Activated T-helper 17 cell treated with anti-CD3 and anti-CD28 coated beads, Interleukin-2, amount 50 U/mL, for 72 hours (primary cell): Measurements from ENCODE around the gene CCNI. TPM values are rescaled to one million over a fixed set of nuclear protein-coding genes. Genes with fewer than 3 reads are reported as not detected.
A peak's percentile ranks its signal among the peaks of the same experiment; 100 is the strongest.

Experiments used
- ATAC-seq: fragments of 150-1000 bp; cut with Tn5 transposase; replicated peaks from 2 replicates; pipeline ENCODE4 v1.10.0; 2021; ENCODE audit warnings: mild to moderate bottlenecking, moderate library complexity
- H3K27ac Mint-ChIP-seq: one replicate; pipeline ENCODE4 v1.8.0; 2022; ENCODE audit warnings: mixed read lengths
- H3K27me3 Mint-ChIP-seq: one replicate; pipeline ENCODE4 v1.8.0; 2022; ENCODE audit warnings: mixed read lengths
- H3K36me3 Mint-ChIP-seq: one replicate; pipeline ENCODE4 v1.8.0; 2022; ENCODE audit warnings: low read depth, mild to moderate bottlenecking, mixed read lengths
- H3K4me1 Mint-ChIP-seq: one replicate; pipeline ENCODE4 v1.8.0; 2022; ENCODE audit warnings: mixed read lengths
- H3K4me3 Mint-ChIP-seq: one replicate; pipeline ENCODE4 v1.8.0; 2022; ENCODE audit warnings: mild to moderate bottlenecking, mixed read lengths
- H3K9me3 Mint-ChIP-seq: one replicate; pipeline ENCODE4 v1.8.0; 2022; ENCODE audit warnings: mixed read lengths
- total RNA-seq, 2 donors: library from RNA; stranded (reverse); gene quantifications; one replicate each; pipeline ENCODE4 v1.2.3, GENCODE V29; 2022

Gene CCNI
- total RNA-seq, 2 donors from 2014 or later: 182 to 306 TPM

DNA sequence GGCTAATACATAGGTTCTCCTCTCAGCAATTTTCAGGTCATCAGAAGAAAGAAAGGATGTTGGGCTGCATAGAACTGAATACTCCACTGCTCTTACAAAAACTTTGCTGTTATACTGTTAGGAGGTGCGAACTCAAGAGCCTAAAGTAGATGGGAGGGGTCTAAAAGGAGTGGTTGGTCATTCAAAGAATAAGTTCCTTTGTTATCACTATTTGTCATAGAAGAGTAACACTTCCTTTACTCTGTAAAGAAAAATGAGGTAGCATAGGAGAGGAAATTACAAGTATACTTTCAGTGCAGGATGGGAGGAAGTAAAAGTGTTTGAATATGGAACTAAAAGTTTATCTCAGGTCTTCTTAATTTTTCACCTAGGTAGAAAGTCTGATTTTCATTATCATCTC is 61.5 kb downstream of the CCNI start:
- Mint-ChIP-seq H3K27me3 (no peaks in the 10 kb centered on the region), H3K9me3 (no peaks in the 10 kb centered on the region), H3K27ac (no peak overlapping the region), H3K36me3 (peaks cover 33% of the 10 kb centered on the region), H3K4me3 (no peak overlapping the region), H3K4me1 (peaks cover 14% of the 10 kb centered on the region)
- peak; percentile 44 for ATAC-seq

DNA sequence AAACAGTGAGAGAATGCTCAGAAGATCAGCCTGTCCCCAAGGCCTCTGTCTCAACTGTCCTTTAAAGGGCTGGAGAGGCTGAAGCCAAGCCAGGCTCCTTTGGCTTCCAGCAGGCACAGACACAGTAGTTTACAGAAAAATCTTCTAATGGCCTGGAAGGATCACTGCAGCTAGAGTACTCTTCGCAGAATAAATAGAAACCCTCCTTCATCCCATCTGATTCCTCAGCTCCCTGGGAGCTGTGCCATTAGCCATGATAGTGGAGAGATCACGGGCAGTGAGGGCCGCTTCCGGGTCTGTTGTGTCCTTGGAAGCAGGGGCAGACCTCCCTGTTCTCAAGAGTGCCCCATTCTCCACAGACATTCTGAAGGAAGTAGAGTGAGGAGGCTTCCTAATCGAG is 63.1 kb downstream of the CCNI start:
- H3K4me1 Mint-ChIP-seq: peaks cover 26% of the 10 kb centered on the region
- ATAC-seq: no peak
- no peaks in the 10 kb centered on the region for H3K9me3 Mint-ChIP-seq
- H3K4me3 Mint-ChIP-seq: no peak overlapping the region
- H3K27ac Mint-ChIP-seq: no peak overlapping the region
- peaks cover 27% of the 10 kb centered on the region for H3K36me3 Mint-ChIP-seq
- H3K27me3 Mint-ChIP-seq: no peaks in the 10 kb centered on the region

DNA sequence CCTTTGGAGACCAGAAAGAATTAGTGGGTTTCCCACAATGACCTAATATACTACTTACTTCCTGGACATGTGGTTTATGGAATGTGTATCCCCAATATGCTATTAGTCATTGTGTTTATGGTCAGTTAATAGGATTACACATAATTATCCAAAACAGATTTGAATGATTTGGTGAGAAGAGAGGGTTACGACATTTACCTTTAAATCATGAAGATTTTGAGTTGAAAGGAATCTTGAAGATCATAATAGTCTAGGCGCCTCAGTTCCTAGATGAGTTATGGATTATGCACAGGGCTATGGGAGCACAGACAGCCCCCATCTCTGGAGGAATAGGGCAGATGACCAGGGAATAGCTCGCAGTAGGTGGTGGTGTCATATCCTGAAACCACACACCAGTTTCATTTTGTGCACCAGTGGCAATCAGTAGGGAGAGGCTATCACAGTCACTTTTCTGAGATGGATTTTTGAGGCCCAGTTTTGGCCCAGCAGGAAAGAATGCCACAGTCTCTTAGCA is 64.9 kb downstream of the CCNI start:
- no peaks in the 10 kb centered on the region for H3K9me3 Mint-ChIP-seq
- no peak overlapping the region for H3K4me3 Mint-ChIP-seq
- H3K27me3 Mint-ChIP-seq: no peaks in the 10 kb centered on the region
- H3K4me1 Mint-ChIP-seq: peaks cover 37% of the 10 kb centered on the region
- H3K36me3 Mint-ChIP-seq: peaks cover 19% of the 10 kb centered on the region
- ATAC-seq: no peak
- peak overlapping the region; percentile 12 for H3K27ac Mint-ChIP-seq

DNA sequence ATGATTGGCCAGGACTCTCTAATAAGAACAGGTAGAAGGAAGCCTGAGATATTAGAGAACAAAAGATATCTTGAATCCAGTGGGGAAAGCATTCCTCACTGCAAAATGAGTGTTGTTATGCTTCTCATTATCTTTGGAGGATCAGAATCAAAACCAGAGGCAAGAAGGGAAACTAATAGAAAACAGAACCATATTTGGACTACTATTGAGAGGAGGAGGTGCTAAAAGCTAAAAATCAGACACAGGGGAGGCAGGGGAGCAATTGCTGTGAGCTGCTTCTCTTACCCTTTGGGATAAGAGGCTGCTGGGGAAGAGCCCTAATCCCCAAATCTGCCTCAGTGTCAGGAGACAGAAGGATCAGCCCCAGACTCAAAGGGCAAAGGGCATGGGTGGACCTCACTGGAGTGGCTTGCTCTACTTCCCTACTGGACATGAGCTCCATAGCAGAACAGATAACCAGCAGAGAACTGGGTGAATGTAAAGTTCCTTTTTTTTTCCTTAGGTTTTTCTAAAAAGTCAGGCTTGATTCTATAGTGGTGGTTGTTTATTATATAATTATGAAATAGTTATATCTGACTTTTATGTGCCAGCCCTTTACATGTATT is 66.2 kb downstream of the CCNI start:
- H3K4me1 Mint-ChIP-seq: peaks cover 37% of the 10 kb centered on the region
- no peaks in the 10 kb centered on the region for H3K27me3 Mint-ChIP-seq
- H3K9me3 Mint-ChIP-seq: no peaks in the 10 kb centered on the region
- H3K27ac Mint-ChIP-seq: no peak overlapping the region
- no peak for ATAC-seq
- H3K36me3 Mint-ChIP-seq: peaks cover 13% of the 10 kb centered on the region
- H3K4me3 Mint-ChIP-seq: no peak overlapping the region

DNA sequence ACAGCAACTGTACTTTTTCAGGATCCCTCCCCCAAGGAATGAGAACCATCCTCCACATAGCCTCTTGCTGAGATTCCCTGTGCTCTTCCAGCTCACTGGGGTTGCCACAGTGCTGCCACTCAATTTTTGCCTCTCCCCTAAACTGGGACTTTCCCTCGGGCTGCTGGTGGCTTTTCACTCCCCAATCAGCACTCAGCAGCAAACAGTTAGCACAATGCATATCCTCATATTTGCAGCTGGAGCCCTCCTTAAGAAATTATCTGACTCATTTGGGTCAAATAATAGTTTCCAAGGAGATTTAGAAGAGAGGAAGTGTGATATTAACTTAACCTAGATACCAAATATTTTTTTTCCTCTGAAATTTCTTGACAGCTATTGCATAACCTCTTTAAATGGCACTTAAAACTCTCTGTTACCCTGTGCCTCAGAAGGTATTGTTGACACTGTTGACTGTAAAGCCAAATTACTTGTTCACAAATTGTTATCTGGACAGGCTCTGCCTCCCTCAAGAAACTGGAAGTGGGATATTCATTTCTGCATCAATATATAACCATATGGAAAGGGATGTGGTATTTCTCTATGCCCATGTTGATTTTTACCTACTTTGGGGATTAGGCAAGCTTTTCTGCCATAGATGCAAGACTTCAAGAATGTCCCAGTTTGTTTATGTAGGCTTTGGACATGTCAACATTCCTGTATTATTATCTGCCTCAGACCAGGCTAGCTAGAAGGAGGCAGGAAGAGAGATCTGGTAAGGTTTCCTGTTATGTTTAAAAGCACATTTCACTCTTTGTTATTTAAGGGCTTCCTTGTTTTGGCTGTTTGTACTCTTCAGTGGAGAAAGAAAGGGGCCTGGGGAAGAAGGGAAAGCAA is 68.2 kb downstream of the CCNI start:
- peak; percentile 53 for ATAC-seq
- Mint-ChIP-seq H3K4me3 (peak overlapping the region; percentile 23), H3K9me3 (no peaks in the 10 kb centered on the region), H3K27ac (no peak overlapping the region), H3K4me1 (peaks cover 46% of the 10 kb centered on the region), H3K27me3 (no peaks in the 10 kb centered on the region), H3K36me3 (peaks cover 12% of the 10 kb centered on the region)

DNA sequence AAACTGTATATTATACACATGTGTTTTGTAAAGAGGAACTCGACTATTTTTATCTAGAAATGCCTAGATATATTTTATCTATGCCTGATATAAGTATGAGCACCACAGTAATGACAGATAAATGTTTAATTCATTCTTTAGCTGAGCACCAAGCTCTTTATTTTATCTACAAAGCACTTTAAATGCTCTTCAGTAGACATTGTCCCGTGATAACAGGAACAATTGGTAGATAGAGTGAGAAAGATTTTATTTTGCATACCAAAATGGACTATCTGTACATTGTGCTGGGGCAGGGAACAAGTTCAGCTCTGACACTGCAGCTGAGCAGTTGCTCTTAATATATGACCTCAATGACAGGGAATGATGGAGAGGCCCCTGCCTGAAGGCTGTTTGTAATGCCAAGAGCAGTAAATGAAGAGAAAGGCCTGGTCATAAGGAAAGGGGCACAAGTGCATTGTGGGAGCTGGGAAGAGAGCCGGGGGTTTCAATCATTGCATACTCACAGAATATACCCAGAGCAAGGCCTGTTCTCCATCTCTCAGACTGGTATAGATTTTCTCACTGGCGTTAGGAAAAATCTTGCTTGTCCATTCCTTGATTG is 68.9 kb downstream of the CCNI start:
- Mint-ChIP-seq H3K9me3 (no peaks in the 10 kb centered on the region), H3K4me1 (peaks cover 48% of the 10 kb centered on the region)
- no peak for ATAC-seq

DNA sequence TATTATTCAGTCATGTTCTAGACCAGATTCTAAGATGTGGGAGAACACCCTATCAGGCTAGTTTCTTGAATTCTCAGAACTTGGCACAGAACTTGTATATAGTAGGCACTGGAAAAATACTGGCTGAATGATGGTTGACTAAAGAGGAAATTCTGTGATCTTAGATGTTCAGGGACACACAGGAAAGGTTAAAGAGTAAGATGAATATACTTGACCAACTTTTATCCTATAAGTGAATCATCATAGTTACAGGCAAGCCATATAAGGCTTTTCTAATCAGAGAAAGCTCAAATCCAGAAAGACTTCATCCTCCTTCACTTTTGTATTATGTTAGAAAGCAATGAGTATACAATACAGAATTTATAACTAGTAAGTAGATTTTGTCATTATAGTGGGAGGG is 72.4 kb downstream of the CCNI start:
- H3K27me3 Mint-ChIP-seq: no peaks in the 10 kb centered on the region
- H3K4me1 Mint-ChIP-seq: peaks cover 33% of the 10 kb centered on the region
- peak; percentile 89 for ATAC-seq
- no peaks in the 10 kb centered on the region for H3K9me3 Mint-ChIP-seq
- H3K27ac Mint-ChIP-seq: peak overlapping the region; percentile 74
- peak overlapping the region; percentile 38 for H3K4me3 Mint-ChIP-seq
- peaks cover 23% of the 10 kb centered on the region for H3K36me3 Mint-ChIP-seq

More for the DNA sequence above, 68.9 kb downstream of the CCNI start:
- no peaks in the 10 kb centered on the region for H3K27me3 Mint-ChIP-seq
- H3K4me3 Mint-ChIP-seq: no peak overlapping the region
- H3K36me3 Mint-ChIP-seq: peaks cover 12% of the 10 kb centered on the region
- H3K27ac Mint-ChIP-seq: no peak overlapping the region

DNA sequence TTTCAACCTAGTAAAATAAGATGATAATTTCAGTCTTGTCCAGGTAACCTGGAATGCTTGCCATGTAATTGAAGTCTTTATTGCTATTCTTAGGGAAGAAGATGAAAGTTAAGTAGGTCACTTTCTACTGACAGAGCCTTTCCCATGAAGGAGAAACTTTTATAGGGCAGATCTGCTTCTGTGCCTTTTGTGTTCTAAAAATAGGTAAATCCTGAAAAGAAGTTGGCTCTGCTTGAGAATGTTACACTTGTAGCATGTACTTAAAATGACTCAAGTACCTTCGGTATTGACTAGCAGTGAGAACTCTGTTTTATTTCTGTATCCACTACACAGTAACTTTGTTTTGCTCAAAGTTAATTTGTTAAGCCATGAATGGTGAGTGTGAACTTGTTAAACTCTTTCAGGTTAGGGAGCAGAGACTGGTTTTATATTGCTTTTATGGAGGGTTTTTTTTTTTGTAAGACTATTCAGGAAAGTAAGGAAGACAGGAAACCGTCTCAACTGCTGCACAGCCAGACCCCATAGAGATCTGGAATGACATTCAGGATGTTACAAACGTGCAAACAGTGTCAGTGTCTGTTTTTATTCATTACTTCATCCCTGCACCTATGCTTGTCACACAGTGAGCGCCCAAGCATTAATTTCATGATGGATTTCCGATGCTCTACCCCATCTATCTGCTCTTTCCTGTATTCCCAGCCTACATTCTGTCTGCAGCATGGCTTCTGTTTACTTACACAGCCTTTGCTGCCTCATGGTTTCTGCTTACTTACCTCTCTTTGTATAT is 73.3 kb downstream of the CCNI start:
- peaks cover 24% of the 10 kb centered on the region for H3K4me1 Mint-ChIP-seq
- H3K4me3 Mint-ChIP-seq: peak overlapping the region; percentile 38
- H3K27me3 Mint-ChIP-seq: no peaks in the 10 kb centered on the region
- peak overlapping the region; percentile 74 for H3K27ac Mint-ChIP-seq
- no peaks in the 10 kb centered on the region for H3K9me3 Mint-ChIP-seq
- no peak for ATAC-seq
- peaks cover 32% of the 10 kb centered on the region for H3K36me3 Mint-ChIP-seq

DNA sequence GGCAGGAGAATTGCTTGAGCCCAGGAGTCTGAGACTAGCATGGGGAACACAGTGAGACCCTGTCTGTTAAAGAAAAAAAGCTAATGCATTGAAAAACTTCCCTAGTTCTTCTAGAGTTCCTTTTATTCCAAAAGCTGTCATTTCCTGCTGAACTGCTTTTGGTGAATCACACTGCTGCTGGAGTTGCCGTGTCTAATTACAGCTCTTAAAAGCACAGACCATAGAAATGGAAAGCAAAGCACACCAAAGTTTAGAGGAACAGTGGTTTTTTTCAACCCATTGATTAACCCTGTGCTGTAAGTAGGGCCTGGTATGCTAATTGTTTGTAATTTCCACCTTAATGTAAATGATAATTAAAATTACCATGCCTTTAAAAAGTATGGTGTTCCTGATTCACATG is 73.9 kb downstream of the CCNI start:
- no peaks in the 10 kb centered on the region for H3K27me3 Mint-ChIP-seq
- ATAC-seq: no peak
- peaks cover 38% of the 10 kb centered on the region for H3K36me3 Mint-ChIP-seq
- no peak overlapping the region for H3K27ac Mint-ChIP-seq
- no peaks in the 10 kb centered on the region for H3K9me3 Mint-ChIP-seq
- H3K4me1 Mint-ChIP-seq: peaks cover 18% of the 10 kb centered on the region
- no peak overlapping the region for H3K4me3 Mint-ChIP-seq

DNA sequence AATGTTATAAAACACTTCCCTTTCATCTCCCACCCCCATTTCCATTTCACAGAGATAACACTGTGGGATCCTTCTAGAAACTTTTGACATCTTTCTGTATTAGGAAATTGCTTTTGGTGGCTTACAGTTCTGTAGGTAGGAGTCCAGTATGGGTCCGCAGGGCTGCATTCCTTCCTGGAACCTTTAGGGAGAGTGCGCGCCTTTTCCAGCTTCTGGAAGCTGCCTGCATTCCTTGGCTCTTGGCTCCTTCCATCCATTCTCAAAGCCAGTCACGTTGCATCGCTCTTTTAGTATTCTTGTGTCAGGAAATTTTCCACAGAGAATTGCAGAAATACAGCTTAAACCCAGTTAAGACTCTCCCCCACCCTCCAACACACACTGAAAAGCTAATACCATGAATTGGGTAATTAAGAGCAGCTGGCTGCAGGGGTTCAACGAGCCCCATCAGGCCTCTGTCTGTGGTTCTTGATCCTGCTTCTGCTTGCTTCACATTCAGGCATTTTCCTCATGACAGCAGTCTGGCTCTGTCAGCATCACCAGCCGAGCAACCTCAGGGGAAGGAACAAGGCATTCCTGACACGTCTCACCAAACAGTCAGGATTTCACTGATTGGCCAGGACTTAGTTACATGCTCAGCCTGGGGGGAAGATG is 77.4 kb downstream of the CCNI start:
- no peaks in the 10 kb centered on the region for H3K27me3 Mint-ChIP-seq
- peaks cover 26% of the 10 kb centered on the region for H3K4me1 Mint-ChIP-seq
- no peak overlapping the region for H3K4me3 Mint-ChIP-seq
- H3K36me3 Mint-ChIP-seq: peaks cover 47% of the 10 kb centered on the region
- H3K9me3 Mint-ChIP-seq: no peaks in the 10 kb centered on the region
- no peak overlapping the region for H3K27ac Mint-ChIP-seq
- no peak for ATAC-seq

DNA sequence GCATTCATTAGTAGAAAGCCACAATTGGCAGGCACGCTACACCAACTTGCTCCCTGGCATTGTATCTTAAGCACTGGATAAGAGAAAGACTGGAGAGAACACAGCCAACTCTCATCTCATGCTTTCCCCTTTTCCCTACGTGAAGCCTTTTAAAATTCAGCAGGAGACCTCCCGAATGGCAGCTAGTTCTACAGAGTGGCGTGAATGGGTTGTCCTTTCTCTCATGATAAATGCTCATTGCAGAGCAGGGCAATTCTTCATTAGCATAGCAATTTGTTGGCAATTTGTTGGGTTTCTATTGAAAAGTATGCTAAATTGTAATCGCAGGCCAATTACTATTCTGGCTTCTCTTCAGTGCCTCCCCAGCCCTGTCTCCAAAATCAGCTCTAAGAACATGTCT is 78.3 kb downstream of the CCNI start:
- Mint-ChIP-seq H3K4me3 (no peak overlapping the region), H3K4me1 (peaks cover 25% of the 10 kb centered on the region), H3K27me3 (no peaks in the 10 kb centered on the region), H3K36me3 (peaks cover 42% of the 10 kb centered on the region), H3K27ac (no peak overlapping the region), H3K9me3 (no peaks in the 10 kb centered on the region)
- no peak for ATAC-seq
